Gastroesophageal sphincter (tissue), 3 donors: ENCODE data around the gene KCNK5.

Experiments
- CTCF ChIP-seq, 4 experiments: fragments of 200-600 bp in 2 of 4; fragments of 450-650 bp in 2 of 4; sonication (generic) in 1 of 4; IDR thresholded peaks; one replicate each; pipeline ENCODE4 v1.5.1; 2017 to 2019; ENCODE audit warnings: antibody characterized with exemption in 4 of 4, mild to moderate bottlenecking in 2 of 4, moderate library complexity in 2 of 4
- POLR2AphosphoS5 ChIP-seq: sonication (generic); formaldehyde crosslinking; IDR thresholded peaks from one replicate; pipeline ENCODE4 v1.6.1; 2017; ENCODE audit warnings: antibody characterized with exemption

GRCh38 chr6:39203436-39204159 lies 25.7 kb downstream of the KCNK5 start:
- TF ChIP-seq POLR2AphosphoS5 (no peak), CTCF (IDR thresholded peaks at IDR 0.05) (no peak)
